NB4 (cell line): ENCODE data around the gene DTNB.

Experiments used
- DNase-seq: peaks from one replicate; pipeline ENCODE4 v3.0.0; 2010; ENCODE audit warnings: low read depth
- H3K4me3 ChIP-seq: one replicate; pipeline ENCODE4 v1.5.1; 2011; ENCODE audit warnings: mild to moderate bottlenecking, low read depth, low read length, moderate library complexity
- CTCF ChIP-seq: IDR thresholded peaks from one replicate; pipeline ENCODE4 v1.5.1; 2012; ENCODE audit warnings: low read depth, low read length
- MAX ChIP-seq: IDR thresholded peaks from 2 replicates; pipeline ENCODE4 v1.6.1; 2011; ENCODE audit warnings: low read depth, low read length
- MYC ChIP-seq: IDR thresholded peaks from 2 replicates; pipeline ENCODE4 v1.6.1; 2011; ENCODE audit warnings: low read depth, low read length
- POLR2A ChIP-seq: IDR thresholded peaks from 2 replicates; pipeline ENCODE4 v1.6.1; 2011; ENCODE audit warnings: mild to moderate bottlenecking; ENCODE audit not compliant: insufficient read length; ENCODE audit errors: extremely low read depth

The DTNB gene

GRCh38 chr2:25363733-25364132 is 309.6 kb downstream of the DTNB start:
- TF ChIP-seq MAX (no peak), POLR2A (no peak), MYC (no peak), CTCF (no peak)
- DNase-seq = no peak
- no peak overlapping the region for H3K4me3 ChIP-seq

GRCh38 chr2:25362434-25363145 is 310.8 kb downstream of the DTNB start:
- no peak for TF ChIP-seq MYC
- no peak for TF ChIP-seq CTCF
- TF ChIP-seq MAX = 0 out of 2 replicates have a peak, but pooled peaks have one; percentile 6
- no peak for TF ChIP-seq POLR2A
- peak overlapping the region; percentile 62 for H3K4me3 ChIP-seq
- peak; percentile 79 for DNase-seq

GRCh38 chr2:25362049-25362433 is 311.3 kb downstream of the DTNB start:
- H3K4me3 ChIP-seq = peak overlapping the region; percentile 62
- peak; percentile 94 for DNase-seq
- TF ChIP-seq POLR2A = peak; percentile 34
- no peak for TF ChIP-seq MAX
- TF ChIP-seq MYC = no peak
- TF ChIP-seq CTCF = peak; percentile 96

- DNase-seq = no peak
- no peak overlapping the region for H3K4me3 ChIP-seq
- TF ChIP-seq CTCF (no peak), MAX (no peak), MYC (no peak)
Observed at GRCh38 chr2:25361261-25362048, 311.9 kb downstream of the DTNB start.

- DNase-seq = no peak
- H3K4me3 ChIP-seq = no peak overlapping the region
- no peak for TF ChIP-seq MAX
- TF ChIP-seq CTCF = no peak
- TF ChIP-seq MYC = no peak
- no peak for TF ChIP-seq POLR2A
Observed at GRCh38 chr2:25358836-25359235, 314.5 kb downstream of the DTNB start.
